ENCODE results near the gene CREBRF.

DNA sequence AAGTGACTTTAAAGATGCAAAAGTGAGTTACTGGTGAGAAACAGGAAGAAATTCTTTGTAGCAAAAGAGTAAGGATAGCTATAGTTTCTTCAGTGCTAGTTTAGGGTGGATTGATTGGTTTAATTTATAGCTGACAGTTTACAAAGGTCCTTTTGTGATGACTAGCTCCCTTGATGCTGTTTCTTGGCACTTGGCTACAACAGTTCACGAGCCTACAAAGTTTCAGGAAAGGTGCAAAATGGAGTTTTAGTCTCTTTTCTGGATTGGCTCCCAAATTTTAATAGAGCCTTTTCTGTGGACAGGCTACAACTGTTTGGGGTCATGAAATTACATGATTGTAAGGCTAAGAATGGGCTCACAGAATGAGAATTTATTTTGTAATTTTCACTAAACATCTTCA is 47.3 kb downstream of the CREBRF start:
- TF ChIP-seq, protein P1, sequence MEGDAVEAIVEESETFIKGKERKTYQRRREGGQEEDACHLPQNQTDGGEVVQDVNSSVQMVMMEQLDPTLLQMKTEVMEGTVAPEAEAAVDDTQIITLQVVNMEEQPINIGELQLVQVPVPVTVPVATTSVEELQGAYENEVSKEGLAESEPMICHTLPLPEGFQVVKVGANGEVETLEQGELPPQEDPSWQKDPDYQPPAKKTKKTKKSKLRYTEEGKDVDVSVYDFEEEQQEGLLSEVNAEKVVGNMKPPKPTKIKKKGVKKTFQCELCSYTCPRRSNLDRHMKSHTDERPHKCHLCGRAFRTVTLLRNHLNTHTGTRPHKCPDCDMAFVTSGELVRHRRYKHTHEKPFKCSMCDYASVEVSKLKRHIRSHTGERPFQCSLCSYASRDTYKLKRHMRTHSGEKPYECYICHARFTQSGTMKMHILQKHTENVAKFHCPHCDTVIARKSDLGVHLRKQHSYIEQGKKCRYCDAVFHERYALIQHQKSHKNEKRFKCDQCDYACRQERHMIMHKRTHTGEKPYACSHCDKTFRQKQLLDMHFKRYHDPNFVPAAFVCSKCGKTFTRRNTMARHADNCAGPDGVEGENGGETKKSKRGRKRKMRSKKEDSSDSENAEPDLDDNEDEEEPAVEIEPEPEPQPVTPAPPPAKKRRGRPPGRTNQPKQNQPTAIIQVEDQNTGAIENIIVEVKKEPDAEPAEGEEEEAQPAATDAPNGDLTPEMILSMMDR (IDR thresholded peaks at IDR 0.05) = no peak
- TF ChIP-seq POLR2A (IDR thresholded peaks at IDR 0.05) = no peak

Measured in right lobe of liver (tissue), 4 donors.